ENCODE results near the gene UBE2E2.

UBE2E2 gene

GRCh38 chr3:23452408-23452807, 249.3 kb downstream of the UBE2E2 start:
- no peak for ATAC-seq (ENCODE audit: insufficient read depth, low read depth)

GRCh38 chr3:23455084-23455483, 252.0 kb downstream of the UBE2E2 start:
- Histone ChIP-seq H4K20me1 (ENCODE audit: insufficient read depth, low read length) (no peaks in the 10 kb centered on the region), H3K27ac (ENCODE audit: low read length) (no peak overlapping the region), H3K4me1 (ENCODE audit: insufficient read depth, low read length) (no peaks in the 10 kb centered on the region), H3K4me3 (ENCODE audit: low read depth in 1 of 2, low read length in 2 of 2) (no peak overlapping the region), H3K27me3 (ENCODE audit: insufficient read depth, low read length, poor library complexity) (no peaks in the 10 kb centered on the region), H3K79me2 (ENCODE audit: insufficient read depth, low read length) (no peaks in the 10 kb centered on the region), H3K4me2 (ENCODE audit: insufficient read depth, low read length) (no peak overlapping the region), H2AFZ (ENCODE audit: low read depth, low read length) (no peak overlapping the region), H3K9me3 (ENCODE audit: insufficient read depth, low read length, severe bottlenecking) (no peaks in the 10 kb centered on the region), H3K36me3 (ENCODE audit: insufficient read depth, low read length) (no peaks in the 10 kb centered on the region), H3K9ac (ENCODE audit: low read depth, low read length) (no peak overlapping the region)
- ATAC-seq (ENCODE audit: insufficient read depth, low read depth) = no peak; the same call in 2 of the 3 replicates
- no peak for TF ChIP-seq CTCF (IDR thresholded peaks at IDR 0.05; ENCODE audit: borderline replicate concordance, extremely low read depth, low read length, poor library complexity, severe bottlenecking)
- TF ChIP-seq EZH2 (IDR thresholded peaks at IDR 0.05; ENCODE audit: borderline replicate concordance, low read depth, low read length, severe bottlenecking) = no peak
- no peak for DNase-seq

More at GRCh38 chr3:23452408-23452807, 249.3 kb downstream of the UBE2E2 start:
- no peak for DNase-seq
- Histone ChIP-seq H2AFZ (ENCODE audit: low read depth, low read length) (no peak overlapping the region), H3K27me3 (ENCODE audit: insufficient read depth, low read length, poor library complexity) (no peaks in the 10 kb centered on the region), H3K4me1 (ENCODE audit: insufficient read depth, low read length) (peaks cover 4% of the 10 kb centered on the region; the same call in 1 of the 2 replicates), H3K9ac (ENCODE audit: low read depth, low read length) (no peak overlapping the region), H3K79me2 (ENCODE audit: insufficient read depth, low read length) (no peaks in the 10 kb centered on the region), H3K4me3 (ENCODE audit: low read depth in 1 of 2, low read length in 2 of 2) (no peak overlapping the region), H3K9me3 (ENCODE audit: insufficient read depth, low read length, severe bottlenecking) (no peaks in the 10 kb centered on the region), H4K20me1 (ENCODE audit: insufficient read depth, low read length) (no peaks in the 10 kb centered on the region), H3K36me3 (ENCODE audit: insufficient read depth, low read length) (no peaks in the 10 kb centered on the region), H3K4me2 (ENCODE audit: insufficient read depth, low read length) (no peak overlapping the region), H3K27ac (ENCODE audit: low read length) (no peak overlapping the region)
- TF ChIP-seq EZH2 (IDR thresholded peaks at IDR 0.05; ENCODE audit: borderline replicate concordance, low read depth, low read length, severe bottlenecking) (no peak), CTCF (IDR thresholded peaks at IDR 0.05; ENCODE audit: borderline replicate concordance, extremely low read depth, low read length, poor library complexity, severe bottlenecking) (no peak)

- Histone ChIP-seq H2AFZ (ENCODE audit: low read depth, low read length) (no peak overlapping the region), H3K4me2 (ENCODE audit: insufficient read depth, low read length) (no peak overlapping the region), H3K9me3 (ENCODE audit: insufficient read depth, low read length, severe bottlenecking) (no peaks in the 10 kb centered on the region), H3K9ac (ENCODE audit: low read depth, low read length) (no peak overlapping the region), H3K79me2 (ENCODE audit: insufficient read depth, low read length) (no peaks in the 10 kb centered on the region), H3K4me1 (ENCODE audit: insufficient read depth, low read length) (no peaks in the 10 kb centered on the region), H3K4me3 (ENCODE audit: low read depth in 1 of 2, low read length in 2 of 2) (no peak overlapping the region), H3K36me3 (ENCODE audit: insufficient read depth, low read length) (no peaks in the 10 kb centered on the region), H4K20me1 (ENCODE audit: insufficient read depth, low read length) (no peaks in the 10 kb centered on the region), H3K27me3 (ENCODE audit: insufficient read depth, low read length, poor library complexity) (no peaks in the 10 kb centered on the region), H3K27ac (ENCODE audit: low read length) (no peak overlapping the region)
- no peak for DNase-seq
- ATAC-seq (ENCODE audit: insufficient read depth, low read depth) = no peak
- TF ChIP-seq CTCF (IDR thresholded peaks at IDR 0.05; ENCODE audit: borderline replicate concordance, extremely low read depth, low read length, poor library complexity, severe bottlenecking) (no peak), EZH2 (IDR thresholded peaks at IDR 0.05; ENCODE audit: borderline replicate concordance, low read depth, low read length, severe bottlenecking) (no peak)
These were observed 252.6 kb downstream of the UBE2E2 start for GRCh38 chr3:23455775-23456174.

- ATAC-seq (ENCODE audit: insufficient read depth, low read depth) (peak; percentile 47; the same call in 2 of the 3 replicates), DNase-seq (no peak)
- H3K4me2 ChIP-seq (ENCODE audit: insufficient read depth, low read length) = no peak overlapping the region
- H3K27ac ChIP-seq (ENCODE audit: low read length) = no peak overlapping the region
- TF ChIP-seq CTCF (IDR thresholded peaks at IDR 0.05; ENCODE audit: borderline replicate concordance, extremely low read depth, low read length, poor library complexity, severe bottlenecking) (no peak), EZH2 (IDR thresholded peaks at IDR 0.05; ENCODE audit: borderline replicate concordance, low read depth, low read length, severe bottlenecking) (no peak)
- no peaks in the 10 kb centered on the region for H3K9me3 ChIP-seq (ENCODE audit: insufficient read depth, low read length, severe bottlenecking)
- H3K79me2 ChIP-seq (ENCODE audit: insufficient read depth, low read length) = no peaks in the 10 kb centered on the region
- H3K36me3 ChIP-seq (ENCODE audit: insufficient read depth, low read length) = no peaks in the 10 kb centered on the region
- H2AFZ ChIP-seq (ENCODE audit: low read depth, low read length) = no peak overlapping the region
- H3K4me3 ChIP-seq (ENCODE audit: low read depth in 1 of 2, low read length in 2 of 2) = no peak overlapping the region
- H4K20me1 ChIP-seq (ENCODE audit: insufficient read depth, low read length) = no peaks in the 10 kb centered on the region
- H3K9ac ChIP-seq (ENCODE audit: low read depth, low read length) = no peak overlapping the region
- H3K4me1 ChIP-seq (ENCODE audit: insufficient read depth, low read length) = no peaks in the 10 kb centered on the region
- no peaks in the 10 kb centered on the region for H3K27me3 ChIP-seq (ENCODE audit: insufficient read depth, low read length, poor library complexity)
These were observed 254.6 kb downstream of the UBE2E2 start for GRCh38 chr3:23457697-23458096.
